Suprapubic skin (tissue), 4 donors: ENCODE results near the gene INPP5A.

ENCODE experiments used
- EP300 ChIP-seq: sonication (generic); formaldehyde crosslinking; IDR thresholded peaks from one replicate; pipeline ENCODE4 v1.6.1; 2017; ENCODE audit warnings: antibody characterized with exemption
- POLR2AphosphoS5 ChIP-seq, 3 donors: sonication (generic); formaldehyde crosslinking; IDR thresholded peaks; one replicate each; pipeline ENCODE4 v1.6.1; 2017; ENCODE audit warnings: antibody characterized with exemption in 3 of 3
- TF ChIP-seq, protein P1 (sequence below), 2 donors: fragments of 200-600 bp in 1 of 2; fragments of 450-650 bp in 1 of 2; sonication (generic) in 1 of 2; IDR thresholded peaks; one replicate each; pipeline ENCODE4 v1.5.1; 2016 to 2019; ENCODE audit warnings: antibody characterized with exemption in 2 of 2, mild to moderate bottlenecking in 1 of 2, moderate library complexity in 1 of 2

DNA sequence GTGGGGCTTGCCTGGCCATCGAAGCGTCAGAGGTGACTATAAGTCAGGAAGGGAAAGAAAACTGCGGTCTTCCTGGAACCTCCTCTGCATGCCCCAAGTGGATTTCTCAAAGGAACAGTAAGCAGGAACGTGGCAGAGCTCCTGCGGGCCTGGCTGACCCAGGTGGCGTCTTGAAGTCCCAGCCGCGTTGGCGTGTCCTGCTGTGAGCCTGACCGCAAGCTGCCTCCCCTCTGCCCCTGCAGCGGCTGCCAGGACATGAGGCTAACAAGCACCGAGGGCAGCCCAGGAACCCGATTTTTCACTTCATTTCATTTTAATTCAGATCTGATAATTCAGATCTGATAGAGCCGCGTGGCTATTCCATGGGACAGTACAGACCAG is 193.0 kb downstream of the INPP5A start:
- TF ChIP-seq, protein P1, sequence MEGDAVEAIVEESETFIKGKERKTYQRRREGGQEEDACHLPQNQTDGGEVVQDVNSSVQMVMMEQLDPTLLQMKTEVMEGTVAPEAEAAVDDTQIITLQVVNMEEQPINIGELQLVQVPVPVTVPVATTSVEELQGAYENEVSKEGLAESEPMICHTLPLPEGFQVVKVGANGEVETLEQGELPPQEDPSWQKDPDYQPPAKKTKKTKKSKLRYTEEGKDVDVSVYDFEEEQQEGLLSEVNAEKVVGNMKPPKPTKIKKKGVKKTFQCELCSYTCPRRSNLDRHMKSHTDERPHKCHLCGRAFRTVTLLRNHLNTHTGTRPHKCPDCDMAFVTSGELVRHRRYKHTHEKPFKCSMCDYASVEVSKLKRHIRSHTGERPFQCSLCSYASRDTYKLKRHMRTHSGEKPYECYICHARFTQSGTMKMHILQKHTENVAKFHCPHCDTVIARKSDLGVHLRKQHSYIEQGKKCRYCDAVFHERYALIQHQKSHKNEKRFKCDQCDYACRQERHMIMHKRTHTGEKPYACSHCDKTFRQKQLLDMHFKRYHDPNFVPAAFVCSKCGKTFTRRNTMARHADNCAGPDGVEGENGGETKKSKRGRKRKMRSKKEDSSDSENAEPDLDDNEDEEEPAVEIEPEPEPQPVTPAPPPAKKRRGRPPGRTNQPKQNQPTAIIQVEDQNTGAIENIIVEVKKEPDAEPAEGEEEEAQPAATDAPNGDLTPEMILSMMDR (IDR thresholded peaks at IDR 0.05): no peak
- TF ChIP-seq EP300: no peak
- no peak for TF ChIP-seq POLR2AphosphoS5 (IDR thresholded peaks at IDR 0.05)
